Heart left ventricle (tissue), 13 donors: ENCODE data around the gene GFI1B.

ENCODE experiments used
- CTCF ChIP-seq, 12 donors: fragments of 200-600 bp; sonication (generic) in 4 of 12; IDR thresholded peaks; one replicate each; pipeline versions ENCODE4 v1.5.0 to v1.8.0; 2018 to 2022; ENCODE audit warnings: antibody characterized with exemption in 12 of 12, mild to moderate bottlenecking in 5 of 12
- POLR2A ChIP-seq, 2 donors: fragments of 450-650 bp; IDR thresholded peaks; one replicate each; pipeline ENCODE4 v1.6.1; 2017; ENCODE audit warnings: antibody characterized with exemption in 2 of 2, mild to moderate bottlenecking in 2 of 2, moderate library complexity in 2 of 2
- donor health status: ischemic (EF 13 %, LVEDD 7.1; RV severe dilation, severe dysfunction).
- donor health status: DM: no; HTN: yes; CAD: no.
- donor health status: DM: no; HTN: no; CAD: no.
- donor health status: ischemic (EF 25% LVEDD 6.9; RV normal size, moderate dysfunction).
- donor health status: ischemic (EF 25% LVEDD 5.7; RV mildly dilated, moderate dysfunction).
- donor health status: ischemic (EF 35%, LVEDD 5.7; RV mildly dilated, moderate dysfunction).
- donor health status: nonischemic (EF 11% LVEDD 7.7; RV severe dilation, severe dysfunction).
- donor health status: DM: yes; HTN: yes; CAD: no.
- donor health status: PGD.
- donor health status: ischemic (EF 29% LVEDD 5.4; RV normal size, mild dysfunction).
- donor health status: nonischemic (EF 23%, LVEDD 6.1; RV moderate dilation, normal function).

GRCh38 chr9:132996526-132996925, 18.0 kb downstream of the GFI1B start:
- TF ChIP-seq CTCF (IDR thresholded peaks at IDR 0.05) (no peak), POLR2A (IDR thresholded peaks at IDR 0.05) (no peak)
